KMS-11 (cell line): ENCODE results near the gene FBXO34.

Source experiments
- H2AFZ ChIP-seq: fragments of 200-600 bp; sonication (generic); 2 replicates; pipeline ENCODE4 v1.6.1; 2016; ENCODE audit warnings: antibody characterized with exemption, mixed run types, low read depth
- H3K27ac ChIP-seq: fragments of 200-600 bp; sonication (generic); 2 replicates; pipeline ENCODE4 v1.6.1; 2016; ENCODE audit warnings: mild to moderate bottlenecking, mixed run types
- H3K27me3 ChIP-seq: fragments of 200-600 bp; sonication (generic); 2 replicates; pipeline ENCODE4 v1.6.1; 2017; ENCODE audit warnings: mild to moderate bottlenecking, low read depth, mixed run types, moderate library complexity; ENCODE audit not compliant: insufficient read depth
- H3K36me3 ChIP-seq: fragments of 200-600 bp; sonication (generic); 2 replicates; pipeline ENCODE4 v1.6.1; 2017; ENCODE audit warnings: mild to moderate bottlenecking, mixed run types; ENCODE audit not compliant: insufficient read depth
- H3K4me1 ChIP-seq: fragments of 200-600 bp; sonication (generic); 2 replicates; pipeline ENCODE4 v1.6.1; 2016; ENCODE audit warnings: mild to moderate bottlenecking, low read depth, mixed run types; ENCODE audit not compliant: poor library complexity, severe bottlenecking
- H3K4me2 ChIP-seq: fragments of 200-600 bp; sonication (generic); 2 replicates; pipeline ENCODE4 v1.7.0; 2016; ENCODE audit warnings: mild to moderate bottlenecking, mixed run types
- H3K4me3 ChIP-seq: fragments of 200-600 bp; sonication (generic); IDR thresholded peaks from 2 replicates; pipeline ENCODE4 v1.6.1; 2017; ENCODE audit warnings: low read depth, low read length, mixed read lengths; ENCODE audit not compliant: insufficient read depth
- H3K79me2 ChIP-seq: fragments of 200-600 bp; sonication (generic); 2 replicates; pipeline ENCODE4 v1.6.1; 2016; ENCODE audit warnings: low read depth, mixed run types; ENCODE audit not compliant: insufficient read depth
- H3K9ac ChIP-seq: fragments of 200-600 bp; sonication (generic); 2 replicates; pipeline ENCODE4 v1.6.1; 2016; ENCODE audit warnings: mild to moderate bottlenecking, mixed run types
- H4K20me1 ChIP-seq: fragments of 200-600 bp; sonication (generic); 2 replicates; pipeline ENCODE4 v1.6.1; 2016; ENCODE audit warnings: mild to moderate bottlenecking, mixed run types; ENCODE audit not compliant: insufficient read depth
- TF ChIP-seq, protein P1 (sequence below): fragments of 200-600 bp; sonication (generic); conservative IDR thresholded peaks from 2 replicates; pipeline ENCODE4 v1.6.1; 2017; ENCODE audit warnings: low read depth, mild to moderate bottlenecking, antibody characterized with exemption, low read length, moderate library complexity, mixed read lengths

FBXO34 gene

DNA sequence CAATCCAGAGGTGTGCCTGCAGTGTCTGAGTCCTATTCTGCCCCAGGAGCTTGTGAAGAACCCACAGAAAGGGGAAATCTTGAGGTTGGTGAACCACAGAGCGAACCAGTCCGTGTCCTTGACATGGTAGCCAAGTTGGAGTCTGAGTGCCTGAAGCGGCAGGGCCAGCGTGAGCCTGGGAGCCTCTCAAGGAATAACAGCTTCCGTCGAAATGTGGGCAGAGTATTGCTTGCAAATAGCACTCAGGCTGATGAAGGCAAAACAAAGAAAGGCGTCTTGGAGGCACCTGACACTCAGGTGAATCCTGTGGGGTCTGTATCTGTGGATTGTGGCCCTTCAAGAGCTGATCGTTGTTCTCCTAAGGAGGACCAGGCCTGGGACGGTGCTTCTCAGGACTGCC, 79.9 kb downstream of the FBXO34 start:
- TF ChIP-seq, protein P1, sequence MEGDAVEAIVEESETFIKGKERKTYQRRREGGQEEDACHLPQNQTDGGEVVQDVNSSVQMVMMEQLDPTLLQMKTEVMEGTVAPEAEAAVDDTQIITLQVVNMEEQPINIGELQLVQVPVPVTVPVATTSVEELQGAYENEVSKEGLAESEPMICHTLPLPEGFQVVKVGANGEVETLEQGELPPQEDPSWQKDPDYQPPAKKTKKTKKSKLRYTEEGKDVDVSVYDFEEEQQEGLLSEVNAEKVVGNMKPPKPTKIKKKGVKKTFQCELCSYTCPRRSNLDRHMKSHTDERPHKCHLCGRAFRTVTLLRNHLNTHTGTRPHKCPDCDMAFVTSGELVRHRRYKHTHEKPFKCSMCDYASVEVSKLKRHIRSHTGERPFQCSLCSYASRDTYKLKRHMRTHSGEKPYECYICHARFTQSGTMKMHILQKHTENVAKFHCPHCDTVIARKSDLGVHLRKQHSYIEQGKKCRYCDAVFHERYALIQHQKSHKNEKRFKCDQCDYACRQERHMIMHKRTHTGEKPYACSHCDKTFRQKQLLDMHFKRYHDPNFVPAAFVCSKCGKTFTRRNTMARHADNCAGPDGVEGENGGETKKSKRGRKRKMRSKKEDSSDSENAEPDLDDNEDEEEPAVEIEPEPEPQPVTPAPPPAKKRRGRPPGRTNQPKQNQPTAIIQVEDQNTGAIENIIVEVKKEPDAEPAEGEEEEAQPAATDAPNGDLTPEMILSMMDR, result no peak
- Histone ChIP-seq H3K4me1 (no peaks in the 10 kb centered on the region), H3K79me2 (no peaks in the 10 kb centered on the region), H4K20me1 (no peaks in the 10 kb centered on the region), H3K4me3 (no peak overlapping the region), H3K9ac (no peak overlapping the region), H3K36me3 (no peaks in the 10 kb centered on the region), H2AFZ (no peak overlapping the region), H3K27ac (no peak overlapping the region), H3K4me2 (no peak overlapping the region), H3K27me3 (no peaks in the 10 kb centered on the region)

DNA sequence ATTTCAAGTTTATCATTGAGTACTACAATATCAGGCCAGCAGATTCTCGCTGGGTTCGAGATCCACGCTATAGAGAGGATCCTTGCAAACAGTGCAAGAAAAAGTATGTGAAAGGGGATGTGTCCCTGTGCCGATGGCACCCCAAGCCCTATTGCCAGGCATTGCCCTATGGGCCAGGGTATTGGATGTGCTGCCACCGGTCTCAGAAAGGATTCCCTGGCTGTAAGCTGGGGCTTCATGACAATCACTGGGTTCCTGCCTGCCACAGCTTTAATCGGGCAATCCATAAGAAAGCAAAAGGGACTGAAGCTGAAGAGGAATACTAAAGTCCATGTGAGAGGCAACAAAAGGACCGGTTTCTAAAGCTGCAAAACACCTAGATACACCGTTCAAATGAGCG, 81.0 kb downstream of the FBXO34 start:
- TF ChIP-seq, protein P1, result no peak
- no peak overlapping the region for H3K9ac ChIP-seq
- H3K4me1 ChIP-seq, result no peaks in the 10 kb centered on the region
- H3K4me2 ChIP-seq, result no peak overlapping the region
- no peaks in the 10 kb centered on the region for H3K36me3 ChIP-seq
- H4K20me1 ChIP-seq, result no peaks in the 10 kb centered on the region
- H3K27ac ChIP-seq, result no peak overlapping the region
- no peaks in the 10 kb centered on the region for H3K27me3 ChIP-seq
- no peak overlapping the region for H2AFZ ChIP-seq
- H3K4me3 ChIP-seq, result no peak overlapping the region
- H3K79me2 ChIP-seq, result no peaks in the 10 kb centered on the region

DNA sequence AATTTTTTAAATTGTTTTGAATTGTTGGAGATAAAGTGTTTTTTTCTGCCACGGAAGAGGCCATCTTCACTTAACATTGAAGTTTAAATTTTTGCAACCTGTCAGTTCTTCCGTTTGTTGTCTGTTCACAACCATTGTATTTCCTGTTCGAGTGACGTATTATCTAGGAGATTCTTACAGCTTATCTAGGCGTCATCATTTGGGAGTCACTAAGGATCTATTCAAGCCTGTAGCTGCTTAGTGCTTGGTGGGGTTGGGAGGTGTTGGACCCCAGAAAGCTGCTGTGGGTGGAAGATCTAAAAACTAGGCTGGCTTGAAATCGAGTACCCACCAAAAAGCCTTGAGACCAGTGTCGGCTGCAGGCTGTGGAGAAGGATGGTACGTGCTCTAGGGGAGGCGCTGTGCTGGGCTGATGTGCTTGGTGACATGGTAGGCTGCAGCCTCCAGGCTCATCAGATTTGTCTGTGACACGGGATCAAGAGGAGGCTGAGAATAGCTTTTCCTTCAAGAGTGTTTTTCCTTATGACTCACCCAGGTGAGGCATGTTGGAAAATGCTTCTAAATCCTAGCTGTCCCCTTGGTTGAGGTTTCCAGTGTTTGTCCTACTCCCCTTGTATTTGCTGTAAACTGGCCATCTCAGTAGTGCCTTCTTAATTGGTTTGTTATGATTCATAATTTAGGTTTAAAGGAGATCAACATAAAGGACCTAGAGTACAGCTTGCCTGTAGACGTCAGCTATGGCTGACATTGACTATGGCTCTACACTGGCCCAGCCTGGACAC, 82.7 kb downstream of the FBXO34 start:
- Histone ChIP-seq H4K20me1 (no peaks in the 10 kb centered on the region), H3K4me3 (no peak overlapping the region), H3K36me3 (no peaks in the 10 kb centered on the region), H3K9ac (no peak overlapping the region), H3K4me2 (no peak overlapping the region), H3K79me2 (no peaks in the 10 kb centered on the region), H2AFZ (no peak overlapping the region), H3K27me3 (no peaks in the 10 kb centered on the region), H3K4me1 (no peaks in the 10 kb centered on the region), H3K27ac (no peak overlapping the region)
- TF ChIP-seq, protein P1, result no peak

DNA sequence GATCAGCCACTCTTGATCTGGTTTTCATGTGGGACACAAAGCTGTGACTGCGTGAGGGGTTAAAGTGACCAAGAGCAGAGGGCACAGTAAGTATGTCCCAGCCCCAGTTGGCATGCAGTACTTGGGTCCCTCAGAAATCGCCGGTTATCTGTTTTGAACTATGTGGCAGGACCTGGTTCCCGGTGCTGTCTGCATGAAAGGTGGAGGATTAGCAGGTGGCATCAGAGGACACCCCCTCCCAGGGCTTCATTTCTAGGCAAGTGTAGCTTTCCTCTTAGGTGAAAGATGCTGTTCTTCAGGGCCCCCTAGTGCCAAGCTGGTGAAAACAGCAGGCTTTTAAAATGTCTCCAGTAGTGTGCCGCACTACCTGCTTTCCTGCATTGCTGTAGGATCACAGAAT, 83.3 kb downstream of the FBXO34 start:
- Histone ChIP-seq H2AFZ (no peak overlapping the region), H3K4me2 (no peak overlapping the region), H3K9ac (no peak overlapping the region), H3K36me3 (no peaks in the 10 kb centered on the region), H4K20me1 (no peaks in the 10 kb centered on the region), H3K4me3 (no peak overlapping the region), H3K27ac (no peak overlapping the region), H3K27me3 (no peaks in the 10 kb centered on the region), H3K4me1 (no peaks in the 10 kb centered on the region), H3K79me2 (no peaks in the 10 kb centered on the region)
- TF ChIP-seq, protein P1, result peak; percentile 46
